PC-3 (cell line): ENCODE data around the gene PCSK5. TPM values are rescaled to one million over a fixed set of nuclear protein-coding genes. Genes with fewer than 3 reads are reported as not detected.

Experiments used
- ATAC-seq: fragments of 200-7000 bp; cut with Tn5 transposase; 2 replicates; pipeline ENCODE4 v1.9.1; 2020; ENCODE audit warnings: mild to moderate bottlenecking, moderate library complexity
- BruUV-seq: library from RNA; stranded (reverse); fragments of 400-500 nt; replicated peaks from 2 replicates; lab custom pipeline; 2021; lab: Mats Ljungman, UMichigan
- CTCF ChIA-PET: fragments of 300-600 bp; sonication (Branson Sonifier 250); formaldehyde crosslinking; loops from one replicate; lab custom pipeline; 2022; ENCODE audit warnings: antibody characterized with exemption; lab: Charles Lee
- POLR2A ChIA-PET: fragments of 300-600 bp; sonication (Branson Sonifier 250); formaldehyde crosslinking; loops from one replicate; lab custom pipeline; 2022; ENCODE audit warnings: antibody characterized with exemption; ENCODE audit not compliant: unreplicated experiment; lab: Charles Lee
- DNase-seq: peaks from one replicate; pipeline ENCODE4 v3.0.0-alpha.2; 2015
- H2AFZ ChIP-seq: fragments of 300-600 bp; sonication (generic); 2 replicates; pipeline ENCODE4 v1.6.0; 2016; ENCODE audit warnings: antibody characterized with exemption, low read length
- H3F3A ChIP-seq: fragments of 300-600 bp; sonication (generic); one replicate; pipeline ENCODE4 v1.6.0; 2017; ENCODE audit warnings: antibody characterized with exemption, low read length, control low read depth, mild to moderate bottlenecking; ENCODE audit not compliant: unreplicated experiment
- H3K27ac ChIP-seq: fragments of 300-600 bp; sonication (generic); 2 replicates; pipeline ENCODE4 v1.5.1; 2016; ENCODE audit warnings: mild to moderate bottlenecking, low read length
- H3K27me3 ChIP-seq: fragments of 300-600 bp; sonication (generic); 2 replicates; pipeline ENCODE4 v1.6.1; 2016; ENCODE audit warnings: low read length, mixed read lengths
- H3K36me3 ChIP-seq: fragments of 300-600 bp; sonication (generic); 2 replicates; pipeline ENCODE4 v1.6.1; 2016; ENCODE audit warnings: low read depth, mixed run types, low read length, mixed read lengths
- H3K4me1 ChIP-seq: fragments of 300-600 bp; sonication (generic); 2 replicates; pipeline ENCODE4 v1.5.1; 2016; ENCODE audit warnings: low read length; ENCODE audit not compliant: insufficient read depth
- H3K4me2 ChIP-seq: fragments of 300-600 bp; sonication (generic); 2 replicates; pipeline ENCODE4 v1.6.0; 2016; ENCODE audit warnings: low read length
- H3K4me3 ChIP-seq: fragments of 300-600 bp; sonication (generic); 2 replicates; pipeline ENCODE4 v1.5.1; 2016; ENCODE audit warnings: mild to moderate bottlenecking, low read length, mixed read lengths
- H3K79me2 ChIP-seq: fragments of 300-600 bp; sonication (generic); 2 replicates; pipeline ENCODE4 v1.6.1; 2017; ENCODE audit warnings: low read length, mixed read lengths
- H3K9ac ChIP-seq: fragments of 300-600 bp; sonication (generic); 2 replicates; pipeline ENCODE4 v1.6.0; 2016; ENCODE audit warnings: mild to moderate bottlenecking, low read length
- H3K9me2 ChIP-seq: fragments of 300-600 bp; sonication (generic); replicated peaks from 2 replicates; pipeline ENCODE4 v1.6.1; 2016; ENCODE audit warnings: mixed run types, low read length, mixed read lengths
- H3K9me3 ChIP-seq: fragments of 300-600 bp; sonication (generic); 2 replicates; pipeline ENCODE4 v1.6.1; 2016; ENCODE audit warnings: low read length, mixed read lengths
- H4K20me1 ChIP-seq: fragments of 300-600 bp; sonication (generic); 2 replicates; pipeline ENCODE4 v1.6.1; 2016; ENCODE audit warnings: low read length, mixed read lengths
- CTCF ChIP-seq: fragments of 300-600 bp; sonication (generic); conservative IDR thresholded peaks from 2 replicates; pipeline ENCODE4 v1.5.1; 2017; ENCODE audit warnings: antibody characterized with exemption, low read depth, mild to moderate bottlenecking, low read length
- EZH2 ChIP-seq: fragments of 300-600 bp; sonication (generic); IDR thresholded peaks from one replicate; pipeline ENCODE4 v1.6.1; 2017; ENCODE audit warnings: antibody characterized with exemption, mild to moderate bottlenecking, low read length; ENCODE audit not compliant: unreplicated experiment
- EZH2phosphoT487 ChIP-seq: fragments of 300-600 bp; sonication (generic); IDR thresholded peaks from 2 replicates; pipeline ENCODE4 v1.6.1; 2018; ENCODE audit warnings: mild to moderate bottlenecking, antibody characterized with exemption, low read length, borderline replicate concordance
- intact Hi-C: fragments of 100-400 bp; cut with micrococcal nuclease; formaldehyde crosslinking; loops from 2 replicates; pipeline ENCODE4 v1.9.0; 2023
- total RNA-seq: library from RNA; depleted of rRNA; stranded (reverse); fragments of >200 nt; gene quantifications from 2 replicates; pipeline ENCODE4 v1.2.3, GENCODE V29; 2014

Gene PCSK5
- total RNA-seq, 1 experiment from 2014 or later: not detected

- H3K9me2 ChIP-seq: no peaks in the 10 kb centered on the region
- H3K36me3 ChIP-seq: no peaks in the 10 kb centered on the region
- no peak overlapping the region for H3K4me3 ChIP-seq
- no peak overlapping the region for H3K9ac ChIP-seq
- no peak overlapping the region for H3K4me2 ChIP-seq
- ChIA-PET POLR2A (no interaction called here), CTCF (no interaction called here)
- H3K9me3 ChIP-seq: no peaks in the 10 kb centered on the region
- H2AFZ ChIP-seq: no peak overlapping the region
- no peaks in the 10 kb centered on the region for H3K79me2 ChIP-seq
- DNase-seq: no peak
- no peak for ATAC-seq
- TF ChIP-seq CTCF (no peak), EZH2phosphoT487 (no peak), EZH2 (no peak)
- H3K4me1 ChIP-seq: no peaks in the 10 kb centered on the region
- no peaks in the 10 kb centered on the region for H4K20me1 ChIP-seq
- H3F3A ChIP-seq: no peaks in the 10 kb centered on the region
- intact Hi-C loops: no loop called here
- no peaks in the 10 kb centered on the region for H3K27me3 ChIP-seq
- H3K27ac ChIP-seq: no peak overlapping the region
- BruUV-seq: no TSS peak
Measured at GRCh38 chr9:76255781-76256455, 365.4 kb downstream of the PCSK5 start.

- no peak overlapping the region for H3K27ac ChIP-seq
- intact Hi-C loops: no loop called here
- POLR2A ChIA-PET: no interaction called here
- H3K4me1 ChIP-seq: no peaks in the 10 kb centered on the region
- no peak overlapping the region for H2AFZ ChIP-seq
- no peak overlapping the region for H3K4me2 ChIP-seq
- TF ChIP-seq EZH2 (no peak), CTCF (no peak), EZH2phosphoT487 (no peak)
- no peak for ATAC-seq
- CTCF ChIA-PET: no interaction called here
- H4K20me1 ChIP-seq: no peaks in the 10 kb centered on the region
- H3K36me3 ChIP-seq: no peaks in the 10 kb centered on the region
- no peaks in the 10 kb centered on the region for H3K27me3 ChIP-seq
- BruUV-seq: no TSS peak
- H3K9me2 ChIP-seq: no peaks in the 10 kb centered on the region
- H3K4me3 ChIP-seq: no peak overlapping the region
- no peaks in the 10 kb centered on the region for H3K79me2 ChIP-seq
- no peaks in the 10 kb centered on the region for H3F3A ChIP-seq
- H3K9me3 ChIP-seq: no peaks in the 10 kb centered on the region
- no peak for DNase-seq
- H3K9ac ChIP-seq: no peak overlapping the region
Measured at GRCh38 chr9:76257311-76257710, 366.8 kb downstream of the PCSK5 start.

GRCh38 chr9:76266649-76267283, 376.3 kb downstream of the PCSK5 start:
- Histone ChIP-seq H3K9me3 (no peaks in the 10 kb centered on the region), H3K9me2 (no peaks in the 10 kb centered on the region), H3K4me1 (no peaks in the 10 kb centered on the region), H3K27me3 (no peaks in the 10 kb centered on the region), H3K9ac (no peak overlapping the region), H3K79me2 (no peaks in the 10 kb centered on the region), H3K27ac (no peak overlapping the region), H2AFZ (no peak overlapping the region), H3K4me2 (no peak overlapping the region), H4K20me1 (no peaks in the 10 kb centered on the region), H3F3A (no peaks in the 10 kb centered on the region), H3K4me3 (no peak overlapping the region), H3K36me3 (no peaks in the 10 kb centered on the region)
- POLR2A ChIA-PET: no interaction called here
- intact Hi-C loops: no loop called here
- no peak for ATAC-seq
- CTCF ChIA-PET: no interaction called here
- DNase-seq: no peak
- TF ChIP-seq CTCF: no peak
- no peak for TF ChIP-seq EZH2
- TF ChIP-seq EZH2phosphoT487: no peak
- BruUV-seq: no TSS peak
